Tibial nerve (tissue), 4 donors: Measurements from ENCODE around the gene TECRL. TPM values are rescaled to one million over a fixed set of nuclear protein-coding genes. Genes with fewer than 3 reads are reported as not detected.

Experiments used
- DNase-seq, 2 donors: peaks; one replicate each; pipeline ENCODE4 v3.0.0-alpha.2; 2019; ENCODE audit warnings: low spot score in 2 of 2
- H3K27ac ChIP-seq, 4 donors: fragments of 200-600 bp; sonication (generic) in 3 of 4; one replicate each; pipeline ENCODE4 v1.5.1; 2017 to 2019; ENCODE audit warnings: mild to moderate bottlenecking in 1 of 4
- H3K27me3 ChIP-seq, 2 donors: fragments of 200-600 bp; sonication (generic) in 1 of 2; one replicate each; pipeline versions ENCODE4 v1.5.1 to v1.6.0; 2017 to 2019
- H3K36me3 ChIP-seq, 3 donors: fragments of 200-600 bp; sonication (generic); one replicate each; pipeline ENCODE4 v1.5.1; 2018 to 2019
- H3K4me1 ChIP-seq, 4 donors: fragments of 200-600 bp; sonication (generic) in 3 of 4; one replicate each; pipeline ENCODE4 v1.5.1; 2017 to 2019
- H3K4me3 ChIP-seq, 4 donors: fragments of 200-600 bp; sonication (generic) in 3 of 4; one replicate each; pipeline ENCODE4 v1.5.1; 2017 to 2019; ENCODE audit warnings: mild to moderate bottlenecking in 1 of 4, moderate library complexity in 1 of 4
- H3K9me3 ChIP-seq, 4 donors: fragments of 200-600 bp; sonication (generic) in 3 of 4; one replicate each; pipeline ENCODE4 v1.5.1; 2017 to 2019
- EP300 ChIP-seq, 2 donors: sonication (generic); formaldehyde crosslinking; IDR thresholded peaks; one replicate each; pipeline ENCODE4 v1.6.1; 2017; ENCODE audit warnings: antibody characterized with exemption in 2 of 2, mild to moderate bottlenecking in 1 of 2
- POLR2A ChIP-seq, 2 donors: fragments of 450-650 bp; IDR thresholded peaks; one replicate each; pipeline ENCODE4 v1.6.1; 2017; ENCODE audit warnings: antibody characterized with exemption in 2 of 2, mild to moderate bottlenecking in 2 of 2, moderate library complexity in 2 of 2
- WGBS, 2 donors: methylation state at CpG; one replicate each; pipeline ENCODE4 v1.1.5; 2018; 5-methylcytosine and 5-hydroxymethylcytosine counted together
- total RNA-seq, 4 donors: library from RNA; depleted of rRNA; stranded (reverse); fragments of >200 nt; gene quantifications; one replicate each; pipeline ENCODE4 v1.1.0, GENCODE V29; 2016
- TF ChIP-seq, protein P1 (sequence below), 5 experiments: fragments of 200-600 bp in 3 of 5; fragments of 450-650 bp in 2 of 5; sonication (generic) in 3 of 5; IDR thresholded peaks; one replicate each; pipeline ENCODE4 v1.5.1; 2016 to 2019; ENCODE audit warnings: antibody characterized with exemption in 5 of 5, mild to moderate bottlenecking in 3 of 5, moderate library complexity in 2 of 5

Gene TECRL
- total RNA-seq, 4 donors from 2014 or later, result not detected

DNA sequence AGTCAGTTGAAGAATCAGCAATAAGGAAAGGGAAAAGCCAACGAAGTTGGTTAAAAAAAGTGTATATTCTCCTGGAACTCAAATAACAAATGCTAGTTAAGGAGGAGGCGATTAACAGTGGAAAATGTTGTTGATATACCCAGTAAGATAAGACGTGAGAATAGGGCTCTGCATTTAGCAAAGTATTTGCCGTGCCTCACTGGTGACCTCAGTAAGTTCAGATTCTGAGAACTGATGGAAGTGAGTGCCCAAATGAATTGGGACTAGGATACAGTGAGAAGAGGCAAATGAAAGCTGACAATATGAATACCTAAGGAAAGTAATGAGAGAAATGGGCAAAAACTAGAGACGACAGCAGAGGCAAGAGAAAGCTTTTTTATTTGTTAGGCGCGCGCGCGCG lies 3.5 kb downstream of the TECRL start:
- no peaks in the 10 kb centered on the region for H3K4me1 ChIP-seq
- WGBS, 2 donors, result 79 to 87% methylated on average over 11 of the region's 11 CpGs
- no peak for DNase-seq
- H3K27ac ChIP-seq, result no peak overlapping the region
- no peaks in the 10 kb centered on the region for H3K36me3 ChIP-seq
- TF ChIP-seq, protein P1, sequence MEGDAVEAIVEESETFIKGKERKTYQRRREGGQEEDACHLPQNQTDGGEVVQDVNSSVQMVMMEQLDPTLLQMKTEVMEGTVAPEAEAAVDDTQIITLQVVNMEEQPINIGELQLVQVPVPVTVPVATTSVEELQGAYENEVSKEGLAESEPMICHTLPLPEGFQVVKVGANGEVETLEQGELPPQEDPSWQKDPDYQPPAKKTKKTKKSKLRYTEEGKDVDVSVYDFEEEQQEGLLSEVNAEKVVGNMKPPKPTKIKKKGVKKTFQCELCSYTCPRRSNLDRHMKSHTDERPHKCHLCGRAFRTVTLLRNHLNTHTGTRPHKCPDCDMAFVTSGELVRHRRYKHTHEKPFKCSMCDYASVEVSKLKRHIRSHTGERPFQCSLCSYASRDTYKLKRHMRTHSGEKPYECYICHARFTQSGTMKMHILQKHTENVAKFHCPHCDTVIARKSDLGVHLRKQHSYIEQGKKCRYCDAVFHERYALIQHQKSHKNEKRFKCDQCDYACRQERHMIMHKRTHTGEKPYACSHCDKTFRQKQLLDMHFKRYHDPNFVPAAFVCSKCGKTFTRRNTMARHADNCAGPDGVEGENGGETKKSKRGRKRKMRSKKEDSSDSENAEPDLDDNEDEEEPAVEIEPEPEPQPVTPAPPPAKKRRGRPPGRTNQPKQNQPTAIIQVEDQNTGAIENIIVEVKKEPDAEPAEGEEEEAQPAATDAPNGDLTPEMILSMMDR (IDR thresholded peaks at IDR 0.05), result no peak
- no peak for TF ChIP-seq EP300 (IDR thresholded peaks at IDR 0.05)
- TF ChIP-seq POLR2A (IDR thresholded peaks at IDR 0.05), result no peak
- H3K27me3 ChIP-seq, result no peaks in the 10 kb centered on the region
- no peaks in the 10 kb centered on the region for H3K9me3 ChIP-seq
- no peak overlapping the region for H3K4me3 ChIP-seq

DNA sequence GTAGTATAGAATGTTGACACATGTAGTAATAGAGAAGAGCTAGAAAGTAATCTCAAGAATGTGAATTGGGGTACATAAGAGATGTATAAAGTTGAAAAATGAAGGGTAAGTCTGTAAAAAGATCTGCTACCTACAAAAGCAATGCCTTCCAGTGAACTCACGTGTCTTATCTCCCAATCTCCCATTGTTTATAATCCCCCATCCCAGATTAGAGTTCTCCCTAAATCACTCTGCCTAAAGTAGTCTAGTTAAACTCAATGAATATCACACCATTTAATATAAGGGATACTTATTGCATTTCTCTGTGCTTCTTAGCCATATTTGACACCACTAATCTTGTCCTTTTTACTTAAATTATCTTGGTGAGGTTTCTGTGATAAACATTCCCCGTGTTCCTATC lies 6.6 kb downstream of the TECRL start:
- 62 to 70% methylated on average over 2 of the region's 2 CpGs for WGBS, 2 donors
- TF ChIP-seq EP300 (IDR thresholded peaks at IDR 0.05) (no peak), POLR2A (IDR thresholded peaks at IDR 0.05) (no peak)
- TF ChIP-seq, protein P1 (IDR thresholded peaks at IDR 0.05), result no peak
- no peak for DNase-seq
- Histone ChIP-seq H3K27ac (no peak overlapping the region), H3K36me3 (no peaks in the 10 kb centered on the region), H3K9me3 (no peaks in the 10 kb centered on the region), H3K4me3 (no peak overlapping the region), H3K27me3 (no peaks in the 10 kb centered on the region), H3K4me1 (no peaks in the 10 kb centered on the region)

DNA sequence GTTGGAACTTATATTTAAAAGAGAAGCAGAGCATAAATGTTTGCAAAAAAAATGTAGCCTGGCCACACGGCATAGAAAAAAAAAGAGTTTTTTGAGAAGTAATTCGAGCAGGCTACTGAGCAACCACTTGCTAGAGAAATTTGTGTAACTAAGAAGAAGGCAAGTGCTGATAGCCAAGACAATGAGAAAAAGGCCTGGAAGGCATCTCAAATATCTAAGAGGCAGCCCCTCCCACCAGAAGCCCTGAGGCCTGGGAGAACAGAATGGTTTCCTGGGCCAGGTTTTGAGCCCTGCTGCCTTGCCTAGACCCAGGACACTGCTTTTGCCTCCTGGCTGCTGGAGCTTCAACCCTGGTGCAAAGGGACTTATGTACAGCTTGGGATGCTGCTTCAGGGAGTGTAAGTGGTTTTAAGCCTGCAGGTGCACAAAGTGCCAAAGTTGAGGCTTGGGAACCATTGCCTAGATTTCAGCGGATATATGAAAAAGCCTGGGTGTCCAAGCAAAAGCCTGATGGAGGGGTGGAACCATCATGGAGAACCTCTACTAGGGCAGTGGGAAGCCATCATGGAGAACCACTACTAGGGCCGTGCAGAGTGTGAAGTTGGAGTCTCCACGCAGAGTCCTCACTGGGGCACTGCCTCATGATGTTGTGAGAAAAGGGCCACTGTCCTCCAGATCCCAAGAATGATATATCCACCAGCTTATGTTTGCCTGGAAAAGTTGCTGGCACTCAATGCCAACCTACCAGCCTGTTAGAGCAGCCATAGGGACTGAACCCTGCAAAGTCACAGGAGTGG lies 9.7 kb downstream of the TECRL start:
- H3K27ac ChIP-seq, result no peak overlapping the region
- no peak overlapping the region for H3K4me3 ChIP-seq
- H3K36me3 ChIP-seq, result no peaks in the 10 kb centered on the region
- WGBS, 2 donors, result 81 to 89% methylated on average over 5 of the region's 5 CpGs
- no peaks in the 10 kb centered on the region for H3K27me3 ChIP-seq
- H3K9me3 ChIP-seq, result no peaks in the 10 kb centered on the region
- no peaks in the 10 kb centered on the region for H3K4me1 ChIP-seq
- DNase-seq, result no peak
- no peak for TF ChIP-seq POLR2A (IDR thresholded peaks at IDR 0.05)
- TF ChIP-seq, protein P1 (IDR thresholded peaks at IDR 0.05), result no peak
- TF ChIP-seq EP300 (IDR thresholded peaks at IDR 0.05), result no peak

DNA sequence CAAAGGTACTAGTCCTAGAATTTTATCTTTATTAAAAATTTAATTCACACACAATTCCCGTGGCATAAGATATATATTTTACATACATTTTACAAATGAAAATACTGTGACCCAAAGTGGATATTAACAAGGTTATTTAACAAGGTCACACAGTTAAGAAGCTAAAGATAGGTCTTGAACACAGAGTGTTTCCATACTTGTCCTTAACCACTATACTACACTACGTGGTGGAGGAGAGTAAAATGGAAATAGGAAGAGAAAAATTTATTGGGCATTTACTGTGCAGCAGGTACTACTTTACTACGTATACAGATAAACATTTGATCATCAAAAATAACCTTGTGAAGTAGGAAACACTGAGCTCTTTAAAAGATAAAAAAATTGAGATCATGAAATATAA lies 14.8 kb downstream of the TECRL start:
- no peaks in the 10 kb centered on the region for H3K4me1 ChIP-seq
- no peaks in the 10 kb centered on the region for H3K9me3 ChIP-seq
- 92 to 94% methylated on average over 3 of the region's 3 CpGs for WGBS, 2 donors
- no peak overlapping the region for H3K27ac ChIP-seq
- TF ChIP-seq, protein P1 (IDR thresholded peaks at IDR 0.05), result no peak
- TF ChIP-seq EP300 (IDR thresholded peaks at IDR 0.05) (no peak), POLR2A (IDR thresholded peaks at IDR 0.05) (no peak)
- no peak for DNase-seq
- no peaks in the 10 kb centered on the region for H3K27me3 ChIP-seq
- H3K36me3 ChIP-seq, result no peaks in the 10 kb centered on the region
- H3K4me3 ChIP-seq, result no peak overlapping the region

DNA sequence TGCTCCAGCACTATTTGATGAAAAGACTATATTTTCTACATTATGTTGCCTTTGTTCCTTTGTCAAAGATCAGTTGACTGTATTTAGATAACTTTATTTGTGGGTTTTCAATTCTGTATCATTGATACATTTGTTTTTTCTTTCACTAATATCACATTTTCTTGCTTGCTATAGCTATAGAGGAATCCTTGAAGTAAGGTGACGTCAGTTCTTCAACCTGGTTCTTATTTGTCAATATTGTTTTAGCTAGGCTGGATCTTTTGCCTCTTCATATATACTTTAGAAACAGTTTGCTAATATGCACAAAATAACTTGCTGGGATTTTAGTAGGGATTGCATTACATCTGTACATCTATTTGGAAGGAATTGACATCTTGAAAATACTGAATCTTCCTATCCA lies 21.0 kb downstream of the TECRL start:
- Histone ChIP-seq H3K27ac (no peak overlapping the region), H3K4me1 (no peaks in the 10 kb centered on the region), H3K36me3 (no peaks in the 10 kb centered on the region), H3K4me3 (no peak overlapping the region), H3K9me3 (no peaks in the 10 kb centered on the region), H3K27me3 (no peaks in the 10 kb centered on the region)
- 96% methylated on average over 1 of the region's 1 CpG for WGBS, 2 donors
- TF ChIP-seq POLR2A (IDR thresholded peaks at IDR 0.05), result no peak
- no peak for TF ChIP-seq EP300 (IDR thresholded peaks at IDR 0.05)
- TF ChIP-seq, protein P1 (IDR thresholded peaks at IDR 0.05), result no peak
- DNase-seq, result no peak
